GM06990 (cell line): Measurements from ENCODE around the gene SLC25A23.

Experiments used
- DNase-seq: peaks from one replicate; pipeline ENCODE4 v3.0.0-alpha.2; 2011; ENCODE audit not compliant: insufficient read length; ENCODE audit errors: extremely low read depth
- H3K27me3 ChIP-seq: replicated peaks from 2 replicates; pipeline ENCODE4 v1.6.0; 2011; ENCODE audit warnings: low read length; ENCODE audit not compliant: control insufficient read depth, insufficient read depth
- H3K36me3 ChIP-seq: 2 replicates; pipeline ENCODE4 v1.5.1; 2011; ENCODE audit warnings: low read length; ENCODE audit not compliant: control insufficient read depth, insufficient read depth
- H3K4me3 ChIP-seq: replicated peaks from 2 replicates; pipeline ENCODE4 v1.5.1; 2011; ENCODE audit warnings: low read depth, mild to moderate bottlenecking, control low read depth, low read length
- TF ChIP-seq, protein P1 (sequence below): IDR thresholded peaks from 2 replicates; pipeline ENCODE4 v1.5.1; 2011; ENCODE audit warnings: low read length, control low read depth, mild to moderate bottlenecking, inconsistent platforms; ENCODE audit not compliant: insufficient read depth, poor library complexity, severe bottlenecking

SLC25A23 gene

DNA sequence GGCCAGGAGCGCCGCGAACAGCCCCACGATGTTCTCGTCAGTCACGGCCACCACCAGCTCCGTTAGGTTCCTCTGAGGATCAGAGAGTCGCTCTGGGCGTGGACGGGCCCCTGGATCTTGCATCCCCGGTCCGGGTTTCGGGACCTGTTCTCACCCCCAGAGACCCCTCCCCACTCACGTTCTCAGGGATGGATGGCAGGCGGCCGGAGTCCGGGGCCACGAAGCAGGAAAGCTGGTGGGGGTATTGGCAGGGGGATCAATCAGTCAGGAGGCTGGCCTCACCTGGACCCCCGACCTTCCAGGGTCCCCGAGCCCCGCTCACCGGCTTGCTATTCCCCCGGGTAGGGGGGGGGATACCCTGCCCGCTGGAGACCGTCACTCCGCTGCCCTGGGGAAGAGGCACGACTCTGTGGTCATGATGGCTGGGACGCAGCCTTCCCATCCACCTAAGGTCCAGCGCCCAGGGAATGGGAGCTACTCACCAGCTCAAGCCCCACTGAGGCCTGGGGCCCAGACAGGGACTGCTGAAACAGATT lies 17.4 kb upstream of the SLC25A23 start:
- no peaks in the 10 kb centered on the region for H3K27me3 ChIP-seq
- H3K36me3 ChIP-seq: peaks cover 32% of the 10 kb centered on the region
- no peak for DNase-seq

DNA sequence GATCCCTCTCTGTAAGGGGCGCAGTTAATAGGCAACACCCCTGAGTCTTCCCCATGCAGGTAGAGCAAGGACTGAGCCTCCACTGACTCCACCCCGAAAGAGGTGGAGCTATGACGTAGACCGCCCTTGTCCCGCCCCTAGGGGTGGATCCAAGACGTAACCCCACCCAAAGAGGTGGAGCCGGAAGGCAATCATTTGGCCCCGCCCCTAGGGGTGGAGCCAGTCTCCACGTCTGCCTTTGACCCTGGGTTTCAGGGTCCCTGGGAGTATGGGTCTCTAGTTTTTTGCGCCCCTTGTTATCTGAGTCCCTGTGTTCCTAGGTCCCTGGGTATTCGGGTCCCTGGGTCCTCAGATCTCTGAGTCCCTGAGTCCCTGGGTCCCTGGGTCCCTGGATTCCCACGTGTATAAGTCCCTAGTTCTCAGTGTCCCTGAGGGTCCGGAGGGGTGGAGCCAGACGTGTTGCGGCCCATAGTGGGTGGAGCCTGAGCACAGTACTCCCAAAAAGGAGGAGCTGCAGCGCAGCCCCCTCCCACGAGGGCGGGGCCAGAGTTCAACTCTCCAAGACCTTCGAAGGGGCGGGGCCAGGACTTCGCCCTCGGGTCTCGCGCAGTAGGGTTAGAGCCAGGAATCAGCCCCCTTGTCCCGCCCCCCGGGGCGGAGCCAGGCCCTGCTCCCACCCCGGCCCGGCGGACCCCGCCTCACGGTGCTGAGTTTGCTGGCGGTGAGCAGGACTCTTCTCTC lies 16.7 kb upstream of the SLC25A23 start:
- peaks cover 32% of the 10 kb centered on the region for H3K36me3 ChIP-seq
- DNase-seq: peak; percentile 63
- TF ChIP-seq, protein P1, sequence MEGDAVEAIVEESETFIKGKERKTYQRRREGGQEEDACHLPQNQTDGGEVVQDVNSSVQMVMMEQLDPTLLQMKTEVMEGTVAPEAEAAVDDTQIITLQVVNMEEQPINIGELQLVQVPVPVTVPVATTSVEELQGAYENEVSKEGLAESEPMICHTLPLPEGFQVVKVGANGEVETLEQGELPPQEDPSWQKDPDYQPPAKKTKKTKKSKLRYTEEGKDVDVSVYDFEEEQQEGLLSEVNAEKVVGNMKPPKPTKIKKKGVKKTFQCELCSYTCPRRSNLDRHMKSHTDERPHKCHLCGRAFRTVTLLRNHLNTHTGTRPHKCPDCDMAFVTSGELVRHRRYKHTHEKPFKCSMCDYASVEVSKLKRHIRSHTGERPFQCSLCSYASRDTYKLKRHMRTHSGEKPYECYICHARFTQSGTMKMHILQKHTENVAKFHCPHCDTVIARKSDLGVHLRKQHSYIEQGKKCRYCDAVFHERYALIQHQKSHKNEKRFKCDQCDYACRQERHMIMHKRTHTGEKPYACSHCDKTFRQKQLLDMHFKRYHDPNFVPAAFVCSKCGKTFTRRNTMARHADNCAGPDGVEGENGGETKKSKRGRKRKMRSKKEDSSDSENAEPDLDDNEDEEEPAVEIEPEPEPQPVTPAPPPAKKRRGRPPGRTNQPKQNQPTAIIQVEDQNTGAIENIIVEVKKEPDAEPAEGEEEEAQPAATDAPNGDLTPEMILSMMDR: no peak
- H3K27me3 ChIP-seq: no peaks in the 10 kb centered on the region
- no peak overlapping the region for H3K4me3 ChIP-seq

More for the DNA sequence above, 17.4 kb upstream of the SLC25A23 start:
- TF ChIP-seq, protein P1: no peak
- no peak overlapping the region for H3K4me3 ChIP-seq

DNA sequence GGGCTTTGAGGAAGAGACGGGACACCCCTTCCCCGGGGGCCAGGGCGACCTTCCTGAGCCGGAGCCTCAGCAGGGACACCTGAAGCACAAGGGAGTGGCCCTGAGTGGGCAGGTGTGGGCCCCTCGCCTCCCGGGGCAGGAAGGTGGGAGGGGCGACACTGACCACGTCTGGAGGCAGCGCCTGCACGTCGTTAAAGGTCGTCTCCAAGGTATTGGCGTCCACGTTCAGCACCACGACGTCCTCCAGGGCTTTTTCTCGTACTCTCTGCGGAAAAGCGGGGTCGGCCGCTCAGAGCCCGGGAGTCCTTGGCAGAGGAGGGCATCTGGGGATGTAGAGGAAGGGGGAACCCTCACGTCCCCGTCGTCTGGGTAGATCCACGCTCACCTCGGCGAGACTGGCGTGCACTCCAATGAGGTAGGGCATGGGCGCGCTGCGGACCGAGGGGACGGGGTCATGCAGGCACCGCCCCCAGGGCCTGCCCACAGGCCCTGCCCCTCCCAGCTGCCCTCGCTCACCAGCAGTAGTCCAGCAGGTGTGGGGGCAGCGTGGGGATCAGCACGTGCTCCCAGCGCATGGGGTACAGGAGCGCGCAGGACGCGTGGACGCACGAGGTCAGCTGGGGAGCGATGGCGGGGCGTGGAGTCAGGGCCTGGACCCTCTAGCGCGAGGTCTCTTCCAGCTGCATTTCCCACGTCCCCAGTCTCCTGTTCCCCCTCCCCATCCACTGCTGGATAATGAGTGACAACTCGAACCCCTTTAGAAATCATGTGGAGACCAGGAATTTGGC lies 15.9 kb upstream of the SLC25A23 start:
- TF ChIP-seq, protein P1: no peak
- no peaks in the 10 kb centered on the region for H3K27me3 ChIP-seq
- DNase-seq: no peak
- H3K4me3 ChIP-seq: no peak overlapping the region
- H3K36me3 ChIP-seq: peaks cover 36% of the 10 kb centered on the region

DNA sequence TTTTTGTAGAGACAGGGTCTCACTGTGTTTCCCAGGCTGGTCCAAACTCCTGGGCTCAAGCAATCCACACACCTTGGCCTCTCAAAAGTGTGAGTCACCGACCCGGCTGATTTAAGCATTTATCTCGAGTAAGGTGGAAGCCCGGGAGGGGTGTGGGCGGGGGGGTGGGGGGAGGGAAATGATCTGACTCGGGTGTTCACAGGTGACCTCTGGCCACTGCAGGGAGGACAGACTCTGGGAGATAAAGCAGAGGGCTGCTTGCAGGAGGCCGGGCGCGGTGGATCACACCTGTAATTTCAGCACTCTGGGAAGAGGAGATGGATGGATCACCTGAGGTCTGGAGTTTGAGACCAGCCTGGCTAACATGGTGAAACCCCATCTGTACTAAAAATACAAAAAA lies 14.1 kb upstream of the SLC25A23 start:
- DNase-seq: no peak
- Histone ChIP-seq H3K4me3 (no peak overlapping the region), H3K36me3 (peaks cover 34% of the 10 kb centered on the region), H3K27me3 (no peaks in the 10 kb centered on the region)
- TF ChIP-seq, protein P1: no peak

DNA sequence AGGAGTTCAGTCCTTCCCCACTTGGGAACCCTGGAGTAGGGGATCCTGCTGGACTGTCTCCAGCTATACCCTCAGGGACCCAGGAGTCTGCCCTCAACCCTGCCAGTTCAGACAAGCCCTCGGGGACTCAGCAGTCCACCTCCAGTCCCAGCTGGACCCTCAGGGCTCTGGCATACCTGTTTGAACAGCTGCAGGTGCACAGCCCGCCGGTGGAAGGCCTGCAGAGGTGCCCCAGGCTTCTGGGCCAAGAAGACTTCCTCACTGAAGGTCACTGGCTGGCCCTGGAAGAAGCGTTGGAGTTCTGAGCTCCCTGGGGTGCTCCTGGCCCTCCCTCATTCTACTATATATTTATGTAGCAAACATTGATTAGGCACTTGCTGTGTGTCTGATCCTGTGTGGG lies 13.1 kb upstream of the SLC25A23 start:
- TF ChIP-seq, protein P1: no peak
- H3K4me3 ChIP-seq: no peak overlapping the region
- no peak for DNase-seq
- no peaks in the 10 kb centered on the region for H3K27me3 ChIP-seq
- H3K36me3 ChIP-seq: peaks cover 33% of the 10 kb centered on the region
